Measurements from ENCODE around the gene TGFBR3.

The TGFBR3 gene

DNA sequence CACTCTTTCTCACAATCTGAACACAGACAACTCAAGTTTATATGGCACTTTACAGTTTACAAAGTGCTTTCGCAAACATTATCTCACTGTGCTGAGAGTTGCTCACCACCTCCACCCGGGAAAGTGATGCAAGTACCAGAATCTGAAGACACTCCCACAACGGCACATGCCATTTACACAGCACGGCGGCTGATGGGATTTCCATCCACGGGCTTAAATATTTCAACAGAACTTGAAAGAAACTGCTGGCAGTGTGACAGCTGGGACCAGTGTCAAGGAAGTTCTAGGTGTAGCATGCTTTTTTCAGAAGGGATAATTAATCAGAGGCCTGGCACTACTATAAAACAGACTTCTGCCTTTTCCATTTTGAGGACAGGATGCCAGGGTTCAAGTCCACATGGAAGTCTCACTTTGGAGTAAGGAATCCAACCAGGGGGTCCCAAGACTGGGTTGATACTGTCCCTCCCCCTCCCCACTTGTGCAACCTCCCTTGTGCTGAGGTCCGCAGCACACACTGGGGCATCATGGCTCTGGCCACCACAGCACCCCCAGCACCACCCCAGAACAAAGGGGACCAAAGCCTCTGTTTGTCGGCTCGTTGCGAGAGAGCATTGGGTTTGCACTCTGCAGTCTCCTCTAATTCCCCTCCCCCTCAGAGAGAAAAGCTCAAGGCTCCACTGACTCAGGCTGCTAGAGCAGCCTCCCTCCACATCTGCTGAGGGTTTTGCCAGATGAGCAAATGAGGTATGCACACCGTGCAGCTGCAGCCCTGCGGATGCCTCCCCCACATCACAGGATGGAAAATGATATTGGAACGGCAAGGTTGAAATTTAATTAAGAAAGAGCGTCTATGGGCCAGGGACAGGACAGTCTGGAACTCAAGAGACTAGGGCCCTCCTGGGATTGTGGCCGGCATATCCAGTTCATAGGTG, 154.9 kb downstream of the TGFBR3 start:
- no peak for DNase-seq

GRCh38 chr1:91729621-91730358, 156.2 kb downstream of the TGFBR3 start:
- no peak for DNase-seq

DNA sequence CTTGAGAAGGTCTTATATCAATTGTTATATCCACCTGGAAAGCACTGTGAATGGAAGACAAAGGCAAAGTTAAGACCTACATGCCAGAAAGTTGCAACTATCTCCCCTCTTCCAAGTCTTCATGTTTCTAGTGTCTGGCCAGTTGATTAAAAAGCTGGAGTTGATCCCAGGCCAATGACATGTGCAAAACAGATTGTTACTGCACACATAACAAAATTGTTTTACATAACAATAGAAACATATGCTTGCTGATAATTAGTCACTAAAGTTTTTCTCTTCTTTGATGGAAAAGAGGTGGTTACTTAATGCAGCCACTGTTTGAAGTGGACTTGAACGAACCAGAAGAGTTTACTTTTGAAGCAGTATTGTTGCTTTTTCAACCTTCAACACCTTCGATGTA, 158.2 kb downstream of the TGFBR3 start:
- no peak for DNase-seq

GRCh38 chr1:91725989-91726721, 159.8 kb downstream of the TGFBR3 start:
- DNase-seq: no peak

GRCh38 chr1:91725618-91725988, 160.3 kb downstream of the TGFBR3 start:
- DNase-seq: no peak

DNA sequence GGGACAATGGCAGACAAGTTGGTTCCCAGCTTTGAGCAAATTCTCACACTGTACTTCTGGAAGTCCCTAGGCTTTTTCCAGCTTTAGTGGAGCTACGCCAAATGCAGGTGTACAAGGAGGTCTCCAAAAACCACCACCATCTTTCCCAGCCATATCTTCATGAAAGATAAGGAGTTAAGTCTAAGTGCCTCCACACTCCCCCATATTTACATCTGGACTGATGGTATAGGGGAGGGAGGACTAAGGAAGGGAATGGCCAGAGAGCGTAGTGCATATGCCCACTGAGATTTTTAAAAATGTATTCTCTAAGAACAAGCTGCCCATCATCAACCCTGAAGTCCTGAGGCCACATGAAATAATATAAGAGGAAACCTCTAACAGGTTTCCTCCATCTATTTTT, 161.3 kb downstream of the TGFBR3 start:
- no peak for DNase-seq

GRCh38 chr1:91724231-91724630, 161.7 kb downstream of the TGFBR3 start:
- no peak for DNase-seq

GRCh38 chr1:91720044-91720443, 165.9 kb downstream of the TGFBR3 start:
- no peak for DNase-seq

GRCh38 chr1:91718877-91719276, 167.1 kb downstream of the TGFBR3 start:
- DNase-seq: no peak

DNA sequence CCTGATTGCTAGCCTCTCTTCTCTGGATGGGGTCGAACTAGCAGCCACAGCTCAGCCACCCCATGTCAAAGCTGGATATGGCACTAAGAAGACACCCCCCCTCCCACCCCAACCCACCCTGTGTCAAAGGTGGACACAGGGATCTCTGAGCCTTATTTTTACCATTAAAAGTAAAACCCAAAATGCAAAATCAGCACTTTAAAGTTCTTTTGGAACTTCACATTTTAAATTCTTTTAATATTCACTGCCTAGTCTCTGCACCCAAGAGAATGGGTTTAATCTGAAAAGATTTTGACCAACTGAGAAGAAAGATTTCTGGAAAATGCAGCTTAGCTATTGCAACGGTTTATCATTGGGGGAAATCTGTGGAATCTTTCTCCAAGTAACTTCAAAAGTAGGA, 167.6 kb downstream of the TGFBR3 start:
- no peak for DNase-seq

DNA sequence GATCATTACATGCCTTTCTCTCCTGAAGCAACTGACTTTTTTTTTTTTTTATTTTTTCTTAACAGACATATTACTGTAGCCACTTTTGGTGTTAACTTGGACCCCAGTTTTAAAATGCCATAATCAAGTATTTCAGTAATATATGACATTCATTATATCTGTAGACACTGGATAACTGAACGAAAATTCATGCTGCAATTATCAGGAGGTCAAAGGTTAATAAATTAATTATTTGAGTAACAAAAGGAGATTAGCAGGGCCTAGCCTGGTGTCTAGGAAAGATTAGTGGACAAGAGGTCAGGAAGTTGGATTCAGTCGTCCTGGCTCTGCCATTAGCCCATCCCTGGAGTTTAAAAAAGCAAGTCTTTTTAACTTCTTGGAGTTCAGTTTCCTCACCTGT, 168.1 kb downstream of the TGFBR3 start:
- DNase-seq: no peak

DNA sequence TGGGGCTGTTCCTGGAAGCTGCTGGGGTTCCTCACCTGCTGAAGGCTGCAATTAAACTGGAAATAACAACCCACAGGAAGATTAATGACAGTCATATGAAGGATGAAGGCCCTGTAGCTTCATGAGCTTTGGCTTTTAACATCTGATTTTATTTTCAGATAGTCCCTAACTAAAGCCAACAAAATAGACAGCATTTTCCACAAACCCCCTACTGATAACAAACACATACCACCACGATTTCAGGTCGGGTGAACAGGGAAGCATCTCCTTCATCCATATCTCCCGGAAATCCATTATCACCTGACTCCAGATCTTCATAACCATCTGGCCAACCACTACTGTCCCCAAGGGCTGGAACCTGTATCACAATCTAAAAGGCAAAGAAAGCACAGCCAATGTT, 169.6 kb downstream of the TGFBR3 start:
- DNase-seq: no peak

- no peak for DNase-seq
These were observed 170.4 kb downstream of the TGFBR3 start for GRCh38 chr1:91715416-91716000.

DNA sequence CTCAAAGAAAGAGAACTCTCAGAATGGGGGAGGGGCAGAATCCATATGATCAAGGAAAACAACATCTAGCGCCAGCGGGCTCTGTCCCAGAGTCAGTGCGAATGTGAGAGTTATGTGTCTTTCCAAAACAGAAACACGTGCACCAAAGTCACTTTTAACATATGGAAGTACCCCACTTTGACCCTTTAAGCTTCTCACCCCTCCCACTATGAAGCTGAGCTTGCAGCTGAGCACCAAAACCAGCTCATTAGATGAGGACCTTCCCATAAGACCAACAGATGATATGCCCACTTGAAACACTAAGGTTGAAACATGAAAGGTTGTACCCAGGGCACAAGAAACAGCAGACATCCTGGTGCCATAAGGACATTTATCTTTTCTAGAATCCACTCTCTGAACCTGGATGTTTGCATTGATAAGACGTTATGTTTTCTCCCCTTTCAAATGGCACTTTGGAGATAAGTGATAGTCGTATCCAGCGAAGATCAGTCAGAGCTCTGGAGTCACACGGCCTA, 171.0 kb downstream of the TGFBR3 start:
- no peak for DNase-seq

DNA sequence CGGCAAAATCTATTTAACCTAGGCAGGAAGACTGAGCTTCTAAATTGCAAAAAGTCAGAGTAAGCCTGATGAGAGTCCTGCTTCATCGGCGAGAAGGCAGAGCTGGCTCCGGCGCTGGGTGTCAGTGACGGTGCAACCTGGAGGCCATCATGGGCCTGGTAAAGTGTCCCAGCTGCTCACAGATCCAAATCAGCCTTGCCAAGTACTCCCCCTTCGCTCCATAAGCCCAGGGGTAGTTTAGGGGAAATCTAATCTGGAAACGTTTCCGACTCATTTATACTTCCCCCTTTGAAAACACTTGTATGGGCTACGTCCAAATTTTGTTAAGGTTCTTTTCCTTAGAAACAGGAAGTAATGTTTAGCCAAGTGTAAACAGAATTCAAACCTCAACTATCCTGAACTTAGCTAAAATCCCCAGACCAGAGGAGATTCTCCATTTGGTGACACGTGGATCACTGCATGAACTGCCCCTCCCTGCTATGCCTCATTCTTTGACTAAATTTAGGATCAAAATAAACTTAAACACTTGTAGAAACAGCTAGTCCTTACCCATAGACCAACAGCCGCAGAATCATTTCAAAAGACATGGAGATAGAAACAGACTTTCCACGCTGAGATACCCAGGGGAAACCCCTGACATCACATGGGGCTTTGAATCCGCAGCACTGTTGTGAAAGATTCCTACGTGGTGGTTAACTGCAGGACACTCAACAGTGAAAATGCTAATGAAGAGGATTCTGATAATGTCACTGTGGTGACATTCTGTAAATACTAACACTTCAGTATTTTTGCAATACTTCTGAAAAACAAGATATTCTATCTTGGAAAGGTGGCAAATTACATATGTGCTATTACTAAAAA, 172.7 kb downstream of the TGFBR3 start:
- DNase-seq: no peak

GRCh38 chr1:91712393-91712792, 173.6 kb downstream of the TGFBR3 start:
- DNase-seq: no peak

- no peak for DNase-seq
These were observed 174.3 kb downstream of the TGFBR3 start for GRCh38 chr1:91711504-91712247.

GRCh38 chr1:91710261-91710660, 175.7 kb downstream of the TGFBR3 start:
- no peak for DNase-seq

DNA sequence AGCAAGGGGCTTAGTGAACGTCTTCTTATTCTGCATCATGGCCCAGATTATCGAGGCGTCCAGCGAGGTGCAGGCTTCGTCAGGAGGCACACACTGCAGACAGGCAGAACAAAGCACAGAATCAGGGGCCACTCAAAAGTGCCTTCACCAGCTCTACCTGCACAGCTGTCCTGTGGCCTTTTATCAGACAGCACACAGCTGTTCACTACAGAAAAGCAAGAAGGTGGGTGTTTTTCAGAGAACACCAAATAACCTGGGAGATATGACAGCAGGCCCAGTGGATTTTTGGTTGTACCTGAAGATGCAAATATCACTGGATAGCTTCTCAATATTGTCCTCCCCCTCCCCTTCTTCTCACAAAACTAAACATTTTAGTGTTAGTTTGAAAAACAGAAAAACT, 177.3 kb downstream of the TGFBR3 start:
- DNase-seq: no peak

DNA sequence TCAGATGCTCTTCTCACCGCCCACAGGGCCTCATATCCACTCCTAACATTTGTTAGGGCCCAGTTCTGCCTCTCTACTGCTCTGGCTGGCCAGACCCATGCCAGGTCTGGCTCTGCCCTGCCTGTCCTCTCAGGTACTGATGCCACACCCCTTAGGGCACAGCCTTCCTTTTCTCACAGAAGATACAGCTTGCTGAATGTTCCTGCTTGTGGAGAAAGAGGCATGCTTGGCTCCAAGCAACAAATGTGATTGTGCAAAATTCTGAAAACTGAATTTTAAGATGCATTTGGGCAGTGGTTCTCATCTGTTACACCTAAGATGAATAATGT, 178.1 kb downstream of the TGFBR3 start:
- no peak for DNase-seq

Measured in NCI-H1694 treated with DMSO at 0.1 percent for 48 hours (cell line).